Osteoblast (primary cell): ENCODE results near the gene TARP.

Experiments used
- DNase-seq: peaks from one replicate; pipeline ENCODE4 v3.0.0; 2011; ENCODE audit warnings: low spot score, mixed read lengths; ENCODE audit not compliant: insufficient read length; ENCODE audit errors: missing footprints
- H2AFZ ChIP-seq: 2 replicates; pipeline ENCODE4 v1.6.0; 2011; ENCODE audit warnings: mild to moderate bottlenecking, low read length
- H3K27ac ChIP-seq: 2 replicates; pipeline ENCODE4 v1.5.1; 2011; ENCODE audit warnings: mild to moderate bottlenecking, low read depth, low read length, moderate library complexity
- H3K27me3 ChIP-seq: 2 replicates; pipeline ENCODE4 v1.6.0; 2012; ENCODE audit warnings: mild to moderate bottlenecking, control low read depth, inconsistent platforms, low read length, moderate library complexity; ENCODE audit not compliant: insufficient read depth
- H3K36me3 ChIP-seq: 2 replicates; pipeline ENCODE4 v1.5.1; 2011; ENCODE audit warnings: mild to moderate bottlenecking, low read length, control low read depth, moderate library complexity; ENCODE audit not compliant: insufficient read depth
- H3K4me1 ChIP-seq: 2 replicates; pipeline ENCODE4 v1.5.1; 2011; ENCODE audit warnings: mild to moderate bottlenecking, low read length, control low read depth, moderate library complexity; ENCODE audit not compliant: insufficient read depth
- H3K4me2 ChIP-seq: 2 replicates; pipeline ENCODE4 v1.6.0; 2011; ENCODE audit warnings: mild to moderate bottlenecking, low read length; ENCODE audit not compliant: insufficient read depth
- H3K4me3 ChIP-seq: fragments of 200-600 bp; sonication (generic); 3 replicates; pipeline ENCODE4 v1.5.1; 2012; ENCODE audit warnings: mild to moderate bottlenecking, low read length, inconsistent platforms; ENCODE audit not compliant: insufficient read depth
- H3K79me2 ChIP-seq: 2 replicates; pipeline ENCODE4 v1.6.0; 2012; ENCODE audit warnings: mild to moderate bottlenecking, low read length, control low read depth, inconsistent platforms; ENCODE audit not compliant: insufficient read depth
- H3K9me3 ChIP-seq: 2 replicates; pipeline ENCODE4 v1.5.1; 2011; ENCODE audit warnings: low read depth, low read length, control low read depth
- H4K20me1 ChIP-seq: 2 replicates; pipeline ENCODE4 v1.6.0; 2012; ENCODE audit warnings: mild to moderate bottlenecking, low read length, control low read depth; ENCODE audit not compliant: insufficient read depth
- TF ChIP-seq, protein P1 (sequence below): IDR thresholded peaks from 2 replicates; pipeline ENCODE4 v1.5.1; 2011; ENCODE audit warnings: mild to moderate bottlenecking, low read depth, low read length, moderate library complexity; ENCODE audit errors: extremely low read depth

TARP gene

GRCh38 chr7:38281266-38281665 lies 7.8 kb upstream of the TARP start:
- H3K27ac ChIP-seq: no peak overlapping the region
- H4K20me1 ChIP-seq: no peaks in the 10 kb centered on the region
- H3K36me3 ChIP-seq: no peaks in the 10 kb centered on the region
- H3K4me1 ChIP-seq: no peaks in the 10 kb centered on the region
- no peak for DNase-seq
- no peak overlapping the region for H2AFZ ChIP-seq
- H3K4me2 ChIP-seq: no peak overlapping the region
- H3K27me3 ChIP-seq: peaks cover 6% of the 10 kb centered on the region
- H3K79me2 ChIP-seq: no peaks in the 10 kb centered on the region
- TF ChIP-seq, protein P1, sequence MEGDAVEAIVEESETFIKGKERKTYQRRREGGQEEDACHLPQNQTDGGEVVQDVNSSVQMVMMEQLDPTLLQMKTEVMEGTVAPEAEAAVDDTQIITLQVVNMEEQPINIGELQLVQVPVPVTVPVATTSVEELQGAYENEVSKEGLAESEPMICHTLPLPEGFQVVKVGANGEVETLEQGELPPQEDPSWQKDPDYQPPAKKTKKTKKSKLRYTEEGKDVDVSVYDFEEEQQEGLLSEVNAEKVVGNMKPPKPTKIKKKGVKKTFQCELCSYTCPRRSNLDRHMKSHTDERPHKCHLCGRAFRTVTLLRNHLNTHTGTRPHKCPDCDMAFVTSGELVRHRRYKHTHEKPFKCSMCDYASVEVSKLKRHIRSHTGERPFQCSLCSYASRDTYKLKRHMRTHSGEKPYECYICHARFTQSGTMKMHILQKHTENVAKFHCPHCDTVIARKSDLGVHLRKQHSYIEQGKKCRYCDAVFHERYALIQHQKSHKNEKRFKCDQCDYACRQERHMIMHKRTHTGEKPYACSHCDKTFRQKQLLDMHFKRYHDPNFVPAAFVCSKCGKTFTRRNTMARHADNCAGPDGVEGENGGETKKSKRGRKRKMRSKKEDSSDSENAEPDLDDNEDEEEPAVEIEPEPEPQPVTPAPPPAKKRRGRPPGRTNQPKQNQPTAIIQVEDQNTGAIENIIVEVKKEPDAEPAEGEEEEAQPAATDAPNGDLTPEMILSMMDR: no peak
- H3K4me3 ChIP-seq: no peak overlapping the region
- H3K9me3 ChIP-seq: no peaks in the 10 kb centered on the region

DNA sequence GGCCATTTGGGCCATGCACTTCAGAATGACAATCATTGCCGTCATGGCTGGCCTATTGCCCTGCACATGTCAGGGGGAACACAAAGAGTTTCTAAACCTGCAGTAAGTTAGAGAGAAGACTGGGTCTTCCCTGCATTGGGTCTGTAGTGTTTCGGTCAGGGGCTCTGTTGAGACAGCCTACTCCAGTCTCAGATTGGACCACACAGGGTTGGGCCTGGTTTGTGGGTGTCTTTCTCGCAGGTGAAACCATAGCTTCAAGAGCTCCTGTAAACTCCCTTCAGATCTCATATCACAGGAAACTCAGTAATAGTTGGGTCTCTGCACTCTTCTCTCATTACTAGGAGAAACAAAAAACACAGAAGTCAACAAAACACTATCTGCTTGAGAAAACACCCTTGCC lies 7.3 kb upstream of the TARP start:
- Histone ChIP-seq H3K4me3 (no peak overlapping the region), H3K27ac (no peak overlapping the region)
- TF ChIP-seq, protein P1: no peak

DNA sequence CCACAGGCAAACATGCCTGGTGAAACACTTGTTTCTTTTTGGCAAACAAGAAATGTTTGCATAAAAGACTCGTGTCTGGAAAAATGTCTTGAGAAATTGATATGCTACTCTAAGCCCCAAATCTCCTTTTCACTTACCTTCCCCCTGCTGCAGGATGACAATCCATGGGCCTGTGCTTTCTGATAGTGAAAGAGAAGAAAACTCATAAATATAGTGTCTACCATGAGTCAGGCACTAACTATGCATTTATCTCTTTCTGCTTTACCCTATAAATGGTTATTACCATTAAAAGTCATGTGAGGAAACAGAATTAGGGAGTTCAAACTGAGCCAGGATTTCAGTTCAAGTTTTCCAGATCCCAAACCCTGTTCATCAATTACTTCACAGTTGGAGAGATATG lies 6.6 kb upstream of the TARP start:
- no peak overlapping the region for H3K4me3 ChIP-seq
- H3K27ac ChIP-seq: no peak overlapping the region
- H3K79me2 ChIP-seq: no peaks in the 10 kb centered on the region
- H3K36me3 ChIP-seq: no peaks in the 10 kb centered on the region
- H4K20me1 ChIP-seq: no peaks in the 10 kb centered on the region
- no peak overlapping the region for H2AFZ ChIP-seq
- TF ChIP-seq, protein P1: no peak
- DNase-seq: no peak
- no peak overlapping the region for H3K4me2 ChIP-seq
- H3K9me3 ChIP-seq: no peaks in the 10 kb centered on the region
- H3K27me3 ChIP-seq: peaks cover 6% of the 10 kb centered on the region
- no peaks in the 10 kb centered on the region for H3K4me1 ChIP-seq

More for the DNA sequence above, 7.3 kb upstream of the TARP start:
- Histone ChIP-seq H3K36me3 (no peaks in the 10 kb centered on the region), H3K4me2 (no peak overlapping the region), H4K20me1 (no peaks in the 10 kb centered on the region), H3K9me3 (no peaks in the 10 kb centered on the region), H3K27me3 (peaks cover 6% of the 10 kb centered on the region), H2AFZ (no peak overlapping the region), H3K4me1 (no peaks in the 10 kb centered on the region), H3K79me2 (no peaks in the 10 kb centered on the region)
- no peak for DNase-seq

GRCh38 chr7:38276096-38276877 lies 2.9 kb upstream of the TARP start:
- H2AFZ ChIP-seq: no peak overlapping the region
- no peaks in the 10 kb centered on the region for H3K27me3 ChIP-seq
- H3K4me3 ChIP-seq: no peak overlapping the region
- no peak overlapping the region for H3K27ac ChIP-seq
- no peak overlapping the region for H3K4me2 ChIP-seq
- DNase-seq: peak; percentile 65
- no peaks in the 10 kb centered on the region for H3K36me3 ChIP-seq
- H3K4me1 ChIP-seq: no peaks in the 10 kb centered on the region
- no peaks in the 10 kb centered on the region for H4K20me1 ChIP-seq
- TF ChIP-seq, protein P1: no peak
- H3K9me3 ChIP-seq: no peaks in the 10 kb centered on the region
- H3K79me2 ChIP-seq: no peaks in the 10 kb centered on the region
